Uterus (tissue), 2 donors: ENCODE measurements around the gene TOR4A.

ENCODE experiments used
- CTCF ChIP-seq, 4 experiments: fragments of 200-600 bp in 2 of 4; fragments of 450-650 bp in 2 of 4; sonication (generic) in 2 of 4; IDR thresholded peaks; one replicate each; pipeline ENCODE4 v1.5.1; 2016 to 2019; ENCODE audit warnings: antibody characterized with exemption in 4 of 4, mild to moderate bottlenecking in 2 of 4, moderate library complexity in 1 of 4
- POLR2A ChIP-seq, 2 donors: fragments of 450-650 bp; IDR thresholded peaks; one replicate each; pipeline ENCODE4 v1.6.1; 2016; ENCODE audit warnings: antibody characterized with exemption in 2 of 2, mild to moderate bottlenecking in 1 of 2, moderate library complexity in 1 of 2

- no peak for TF ChIP-seq CTCF (IDR thresholded peaks at IDR 0.05)
- TF ChIP-seq POLR2A (IDR thresholded peaks at IDR 0.05), result no peak
These were observed 42.4 kb downstream of the TOR4A start for GRCh38 chr9:137319739-137320551.
